B cell (primary cell): ENCODE results near the gene EMP3. TPM values are rescaled to one million over a fixed set of nuclear protein-coding genes. Genes with fewer than 3 reads are reported as not detected.

Experiments used
- ATAC-seq: fragments of 200-7000 bp; cut with Tn5 transposase; one replicate; pipeline ENCODE4 v1.10.0; 2021; ENCODE audit warnings: low read depth, mild to moderate bottlenecking, moderate number of reproducible peaks, moderate library complexity
- CTCF ChIA-PET: fragments of 350-600 bp; sonication (Branson Sonifier 250); formaldehyde crosslinking; loops from one replicate; lab custom pipeline; 2021; ENCODE audit warnings: antibody characterized with exemption, inconsistent platforms; lab: Charles Lee
- POLR2A ChIA-PET: fragments of 350-600 bp; sonication (Branson Sonifier 250); formaldehyde crosslinking; loops from one replicate; lab custom pipeline; 2021; ENCODE audit warnings: antibody characterized with exemption; lab: Charles Lee
- DNase-seq: peaks from one replicate; pipeline ENCODE4 v3.0.0; 2013
- H2AFZ ChIP-seq: 2 replicates; pipeline ENCODE4 v1.6.1; 2012; ENCODE audit warnings: mild to moderate bottlenecking, low read depth, low read length; ENCODE audit not compliant: insufficient read depth, poor library complexity, severe bottlenecking
- H3K27ac ChIP-seq, 2 donors: 1 replicate in 1 of 2; 2 replicates in 1 of 2; pipeline ENCODE4 v1.5.1; 2012 to 2013; ENCODE audit warnings: low read length in 2 of 2, mild to moderate bottlenecking in 2 of 2, moderate library complexity in 1 of 2
- H3K27me3 ChIP-seq, 4 experiments: fragments of 200-600 bp in 1 of 4; sonication (generic) in 1 of 4; replicated peaks in 1 of 4; 1 replicate in 2 of 4; 2 replicates in 2 of 4; pipeline versions ENCODE4 v1.6.1 to v1.7.0; 2013 to 2016; ENCODE audit warnings: low read length in 3 of 4, mild to moderate bottlenecking in 2 of 4, mixed read lengths in 1 of 4, moderate library complexity in 1 of 4; ENCODE audit not compliant: insufficient read depth in 4 of 4, control insufficient read depth in 3 of 4; ENCODE audit errors: control extremely low read depth in 1 of 4
- H3K36me3 ChIP-seq, 2 experiments: replicated peaks in 1 of 2; 1 replicate in 1 of 2; 2 replicates in 1 of 2; pipeline versions ENCODE4 v1.6.1 to v1.7.1; 2013; ENCODE audit warnings: low read length in 1 of 2; ENCODE audit not compliant: insufficient read depth in 2 of 2, control insufficient read depth in 1 of 2; ENCODE audit errors: control extremely low read depth in 1 of 2, extremely low read depth in 1 of 2
- H3K4me1 ChIP-seq, 2 donors: fragments of 200-600 bp in 1 of 2; sonication (generic) in 1 of 2; 1 replicate in 1 of 2; 2 replicates in 1 of 2; pipeline versions ENCODE4 v1.5.1 to v1.6.1; 2013 to 2017; ENCODE audit warnings: low read length in 2 of 2; ENCODE audit not compliant: control insufficient read depth in 2 of 2, insufficient read depth in 2 of 2
- H3K4me2 ChIP-seq: replicated peaks from 2 replicates; pipeline ENCODE3; 2012; ENCODE audit warnings: mild to moderate bottlenecking, low read depth, low read length; ENCODE audit not compliant: poor library complexity, severe bottlenecking
- H3K4me3 ChIP-seq, 5 experiments: fragments of 200-600 bp in 1 of 5; sonication (generic) in 1 of 5; 1 replicate in 3 of 5; 2 replicates in 2 of 5; pipeline versions ENCODE4 v1.5.1 to v1.7.0; 2011 to 2016; ENCODE audit warnings: low read length in 4 of 5, mild to moderate bottlenecking in 4 of 5, low read depth in 2 of 5, control low read depth in 1 of 5, moderate library complexity in 1 of 5; ENCODE audit not compliant: insufficient read depth in 1 of 5; ENCODE audit errors: control extremely low read depth in 1 of 5, extremely low read depth in 1 of 5
- H3K79me2 ChIP-seq: fragments of 200-600 bp; sonication (generic); one replicate; pipeline ENCODE4 v1.6.0; 2016; ENCODE audit warnings: low read length; ENCODE audit not compliant: control insufficient read depth, insufficient read depth
- H3K9ac ChIP-seq: fragments of 200-600 bp; sonication (generic); 2 replicates; pipeline ENCODE4 v1.6.1; 2017; ENCODE audit warnings: mild to moderate bottlenecking, low read length, moderate library complexity
- H3K9me3 ChIP-seq, 3 donors: one replicate each; pipeline versions ENCODE4 v1.6.1 to v1.7.1; 2013; ENCODE audit warnings: low read length in 2 of 3; ENCODE audit not compliant: control insufficient read depth in 2 of 3, insufficient read depth in 1 of 3; ENCODE audit errors: control extremely low read depth in 1 of 3
- H4K20me1 ChIP-seq: 2 replicates; pipeline ENCODE4 v1.6.0; 2012; ENCODE audit warnings: mild to moderate bottlenecking, low read length; ENCODE audit not compliant: insufficient read depth, control insufficient read depth, poor library complexity, severe bottlenecking
- H3K27ac Mint-ChIP-seq: one replicate; pipeline ENCODE4 v1.8.0; 2021; ENCODE audit warnings: mixed read lengths
- H3K27me3 Mint-ChIP-seq: one replicate; pipeline ENCODE4 v1.8.0; 2021; ENCODE audit warnings: mixed read lengths
- H3K4me1 Mint-ChIP-seq: one replicate; pipeline ENCODE4 v1.8.0; 2021; ENCODE audit warnings: mixed read lengths
- H3K4me3 Mint-ChIP-seq: one replicate; pipeline ENCODE4 v1.8.0; 2021; ENCODE audit warnings: mixed read lengths
- H3K9me3 Mint-ChIP-seq: one replicate; pipeline ENCODE4 v1.8.0; 2022; ENCODE audit warnings: mixed read lengths; ENCODE audit not compliant: insufficient read depth
- CTCF ChIP-seq: fragments of 200-600 bp; IDR thresholded peaks from one replicate; pipeline ENCODE4 v1.8.0; 2022; ENCODE audit warnings: antibody characterized with exemption, mild to moderate bottlenecking
- EZH2 ChIP-seq: IDR thresholded peaks from 2 replicates; pipeline ENCODE4 v1.6.1; 2012; ENCODE audit warnings: borderline replicate concordance, low read depth, mild to moderate bottlenecking, moderate library complexity, low read length; ENCODE audit not compliant: insufficient read depth, poor library complexity, severe bottlenecking
- WGBS: methylation state at CpG from one replicate; pipeline ENCODE4 v1.1.5; 2013; ENCODE audit warnings: missing lambda C conversion rate; ENCODE audit not compliant: insufficient coverage; 5-methylcytosine and 5-hydroxymethylcytosine counted together
- intact Hi-C: fragments of 100-400 bp; cut with micrococcal nuclease; formaldehyde crosslinking; loops from one replicate; pipeline ENCODE4 v1.10.0; 2022
- polyA plus RNA-seq: library from polyadenylated mRNA; depleted of rRNA; stranded (reverse); fragments of >200 nt; gene quantifications from 2 replicates; pipeline ENCODE4 v1.2.3, GENCODE V29; 2012
- total RNA-seq, 2 donors: library from RNA; stranded (reverse); fragments of 120-200 nt in 1 of 2; gene quantifications; 1 replicate in 1 of 2; 2 replicates in 1 of 2; pipeline versions ENCODE4 v1.2.3 to v1.2.4, GENCODE V29; 2013 to 2022

EMP3 gene
- total and polyA plus RNA-seq, 2 donors (not counting 1 experiment from before 2014, with no cell fraction given), result 326 to 595 TPM

GRCh38 chr19:48370955-48371354 is 45.6 kb downstream of the EMP3 start:
- H3K27ac Mint-ChIP-seq, result no peak overlapping the region
- no peaks in the 10 kb centered on the region for H3K9me3 ChIP-seq
- H3K27me3 Mint-ChIP-seq, result peaks cover 4% of the 10 kb centered on the region
- ChIA-PET CTCF (no interaction called here), POLR2A (interaction anchor here (0.6 kb wide), 1 partner anchor 9 kb away, joined by 6 read pairs; no protein-coding TSS in a partner anchor)
- ATAC-seq (no peak), DNase-seq (no peak)
- no peaks in the 10 kb centered on the region for H3K36me3 ChIP-seq
- H3K4me2 ChIP-seq, result no peak overlapping the region
- TF ChIP-seq CTCF (no peak), EZH2 (no peak)
- H3K4me1 ChIP-seq, result no peaks in the 10 kb centered on the region
- H3K9ac ChIP-seq, result no peak overlapping the region
- no peaks in the 10 kb centered on the region for H3K27me3 ChIP-seq
- H4K20me1 ChIP-seq, result no peaks in the 10 kb centered on the region
- intact Hi-C loops, result no loop called here
- WGBS, result 100% methylated on average over 4 of the region's 4 CpGs
- no peaks in the 10 kb centered on the region for H3K9me3 Mint-ChIP-seq
- H3K4me3 ChIP-seq, result no peak overlapping the region
- H3K4me3 Mint-ChIP-seq, result no peak overlapping the region
- no peaks in the 10 kb centered on the region for H3K4me1 Mint-ChIP-seq
- H3K79me2 ChIP-seq, result no peaks in the 10 kb centered on the region
- H2AFZ ChIP-seq, result no peak overlapping the region
- no peak overlapping the region for H3K27ac ChIP-seq

GRCh38 chr19:48371367-48371766 is 46.0 kb downstream of the EMP3 start:
- POLR2A ChIA-PET, result interaction anchor here (0.6 kb wide), 2 partner anchors 9 to 16 kb away, joined by 6 to 7 read pairs; no protein-coding TSS in a partner anchor

More at GRCh38 chr19:48371367-48371766, 46.0 kb downstream of the EMP3 start:
- Mint-ChIP-seq H3K27me3 (peaks cover 4% of the 10 kb centered on the region), H3K27ac (no peak overlapping the region), H3K4me1 (no peaks in the 10 kb centered on the region), H3K4me3 (no peak overlapping the region), H3K9me3 (no peaks in the 10 kb centered on the region)
- Histone ChIP-seq H4K20me1 (no peaks in the 10 kb centered on the region), H3K27me3 (no peaks in the 10 kb centered on the region), H3K4me1 (no peaks in the 10 kb centered on the region), H3K4me2 (no peak overlapping the region), H3K36me3 (no peaks in the 10 kb centered on the region), H3K9ac (no peak overlapping the region), H2AFZ (no peak overlapping the region), H3K9me3 (no peaks in the 10 kb centered on the region), H3K27ac (no peak overlapping the region), H3K4me3 (no peak overlapping the region), H3K79me2 (no peaks in the 10 kb centered on the region)
- TF ChIP-seq CTCF (no peak), EZH2 (no peak)
- WGBS, result 85% methylated on average over 6 of the region's 7 CpGs
- ATAC-seq, result no peak
- no peak for DNase-seq
- intact Hi-C loops, result no loop called here
- CTCF ChIA-PET, result interaction anchor here (0.6 kb wide), 1 partner anchor 10 kb away, joined by 3 read pairs; no protein-coding TSS in a partner anchor
